Measurements from ENCODE around the gene SLC35F1.

DNA sequence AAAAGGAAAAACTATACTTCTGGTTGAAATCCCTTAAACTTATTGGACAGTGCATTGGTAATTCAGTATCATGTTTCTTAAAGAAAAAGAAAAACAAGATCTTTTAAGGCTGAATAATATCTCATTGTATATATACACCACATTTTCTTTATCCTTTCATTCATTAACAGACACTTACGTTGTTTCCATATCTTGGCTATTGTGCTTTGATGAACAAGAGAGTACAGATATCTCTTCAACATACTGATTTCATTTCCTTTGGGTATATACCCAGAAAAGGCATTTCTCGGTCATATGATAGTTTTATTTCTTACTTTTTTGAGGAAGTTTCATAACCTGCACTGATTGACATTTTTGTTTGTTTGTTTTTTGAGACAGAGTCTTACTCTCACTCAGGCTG, 281.5 kb downstream of the SLC35F1 start:
- TF ChIP-seq POLR2AphosphoS5 (IDR thresholded peaks at IDR 0.05) = no peak
- TF ChIP-seq, protein P1, sequence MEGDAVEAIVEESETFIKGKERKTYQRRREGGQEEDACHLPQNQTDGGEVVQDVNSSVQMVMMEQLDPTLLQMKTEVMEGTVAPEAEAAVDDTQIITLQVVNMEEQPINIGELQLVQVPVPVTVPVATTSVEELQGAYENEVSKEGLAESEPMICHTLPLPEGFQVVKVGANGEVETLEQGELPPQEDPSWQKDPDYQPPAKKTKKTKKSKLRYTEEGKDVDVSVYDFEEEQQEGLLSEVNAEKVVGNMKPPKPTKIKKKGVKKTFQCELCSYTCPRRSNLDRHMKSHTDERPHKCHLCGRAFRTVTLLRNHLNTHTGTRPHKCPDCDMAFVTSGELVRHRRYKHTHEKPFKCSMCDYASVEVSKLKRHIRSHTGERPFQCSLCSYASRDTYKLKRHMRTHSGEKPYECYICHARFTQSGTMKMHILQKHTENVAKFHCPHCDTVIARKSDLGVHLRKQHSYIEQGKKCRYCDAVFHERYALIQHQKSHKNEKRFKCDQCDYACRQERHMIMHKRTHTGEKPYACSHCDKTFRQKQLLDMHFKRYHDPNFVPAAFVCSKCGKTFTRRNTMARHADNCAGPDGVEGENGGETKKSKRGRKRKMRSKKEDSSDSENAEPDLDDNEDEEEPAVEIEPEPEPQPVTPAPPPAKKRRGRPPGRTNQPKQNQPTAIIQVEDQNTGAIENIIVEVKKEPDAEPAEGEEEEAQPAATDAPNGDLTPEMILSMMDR (IDR thresholded peaks at IDR 0.05) = no peak
- no peak for TF ChIP-seq POLR2A (IDR thresholded peaks at IDR 0.05)
